ENCODE measurements around the gene ING5.

Gene ING5

DNA sequence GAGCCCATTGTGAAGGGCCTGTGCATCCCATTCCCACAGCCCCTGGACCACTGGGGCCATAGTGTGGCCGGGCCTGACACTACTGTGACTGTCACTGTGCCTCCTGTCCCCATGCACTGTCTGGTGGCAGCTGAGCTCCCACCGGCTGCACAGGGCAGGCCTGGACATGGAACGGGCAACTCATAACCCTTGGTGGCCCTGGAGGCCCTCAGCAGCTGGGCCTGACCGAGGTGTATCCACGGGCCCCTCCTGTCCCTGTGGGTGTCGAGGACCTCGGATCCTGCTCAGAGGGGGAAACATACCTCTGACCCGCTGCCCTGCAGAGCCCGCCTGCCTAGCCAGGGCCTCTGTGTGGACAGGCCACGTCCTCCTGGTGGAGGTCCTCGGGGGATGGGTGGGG lies 67.0 kb downstream of the ING5 start:
- TF ChIP-seq ZFP3 (CRISPR knock-in tag; IDR thresholded peaks at IDR 0.05), result no peak
- TF ChIP-seq SNAI2 (CRISPR knock-in tag; IDR thresholded peaks at IDR 0.05), result no peak
- no peak for TF ChIP-seq TCF4 (CRISPR knock-in tag; IDR thresholded peaks at IDR 0.05; ENCODE audit: borderline replicate concordance)
- no peak for TF ChIP-seq ZNF70 (CRISPR knock-in tag; IDR thresholded peaks at IDR 0.05)
- no peak for TF ChIP-seq ARNTL (CRISPR knock-in tag; IDR thresholded peaks at IDR 0.05; ENCODE audit: borderline replicate concordance, low read depth)
- no peak for TF ChIP-seq BACH2 (CRISPR knock-in tag; IDR thresholded peaks at IDR 0.05; ENCODE audit: borderline replicate concordance)
- TF ChIP-seq, protein P1, sequence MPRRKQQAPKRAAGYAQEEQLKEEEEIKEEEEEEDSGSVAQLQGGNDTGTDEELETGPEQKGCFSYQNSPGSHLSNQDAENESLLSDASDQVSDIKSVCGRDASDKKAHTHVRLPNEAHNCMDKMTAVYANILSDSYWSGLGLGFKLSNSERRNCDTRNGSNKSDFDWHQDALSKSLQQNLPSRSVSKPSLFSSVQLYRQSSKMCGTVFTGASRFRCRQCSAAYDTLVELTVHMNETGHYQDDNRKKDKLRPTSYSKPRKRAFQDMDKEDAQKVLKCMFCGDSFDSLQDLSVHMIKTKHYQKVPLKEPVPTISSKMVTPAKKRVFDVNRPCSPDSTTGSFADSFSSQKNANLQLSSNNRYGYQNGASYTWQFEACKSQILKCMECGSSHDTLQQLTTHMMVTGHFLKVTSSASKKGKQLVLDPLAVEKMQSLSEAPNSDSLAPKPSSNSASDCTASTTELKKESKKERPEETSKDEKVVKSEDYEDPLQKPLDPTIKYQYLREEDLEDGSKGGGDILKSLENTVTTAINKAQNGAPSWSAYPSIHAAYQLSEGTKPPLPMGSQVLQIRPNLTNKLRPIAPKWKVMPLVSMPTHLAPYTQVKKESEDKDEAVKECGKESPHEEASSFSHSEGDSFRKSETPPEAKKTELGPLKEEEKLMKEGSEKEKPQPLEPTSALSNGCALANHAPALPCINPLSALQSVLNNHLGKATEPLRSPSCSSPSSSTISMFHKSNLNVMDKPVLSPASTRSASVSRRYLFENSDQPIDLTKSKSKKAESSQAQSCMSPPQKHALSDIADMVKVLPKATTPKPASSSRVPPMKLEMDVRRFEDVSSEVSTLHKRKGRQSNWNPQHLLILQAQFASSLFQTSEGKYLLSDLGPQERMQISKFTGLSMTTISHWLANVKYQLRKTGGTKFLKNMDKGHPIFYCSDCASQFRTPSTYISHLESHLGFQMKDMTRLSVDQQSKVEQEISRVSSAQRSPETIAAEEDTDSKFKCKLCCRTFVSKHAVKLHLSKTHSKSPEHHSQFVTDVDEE (CRISPR knock-in tag; IDR thresholded peaks at IDR 0.05), result no peak
- TF ChIP-seq PPARA (CRISPR knock-in tag; IDR thresholded peaks at IDR 0.05; ENCODE audit: borderline replicate concordance), result no peak
- ATAC-seq, result no peak

DNA sequence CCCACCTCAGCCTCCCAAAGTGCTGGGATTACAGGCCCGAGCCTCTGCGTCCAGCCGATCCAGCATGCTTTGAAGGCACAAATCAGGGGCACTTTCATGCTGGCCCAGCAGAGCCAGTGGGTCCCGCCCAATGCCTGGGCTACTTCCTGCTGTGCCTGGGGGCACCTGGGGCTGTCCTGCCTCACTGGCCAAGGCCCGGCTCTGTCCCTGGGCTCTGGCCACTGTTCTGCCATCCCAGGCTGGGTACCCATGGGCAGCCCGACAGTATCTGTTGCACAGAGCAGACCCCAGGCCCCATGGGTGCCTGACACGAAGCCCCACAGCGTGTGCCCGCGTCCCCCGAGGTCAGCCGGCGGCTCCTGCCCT lies 68.0 kb downstream of the ING5 start:
- TF ChIP-seq, protein P2, sequence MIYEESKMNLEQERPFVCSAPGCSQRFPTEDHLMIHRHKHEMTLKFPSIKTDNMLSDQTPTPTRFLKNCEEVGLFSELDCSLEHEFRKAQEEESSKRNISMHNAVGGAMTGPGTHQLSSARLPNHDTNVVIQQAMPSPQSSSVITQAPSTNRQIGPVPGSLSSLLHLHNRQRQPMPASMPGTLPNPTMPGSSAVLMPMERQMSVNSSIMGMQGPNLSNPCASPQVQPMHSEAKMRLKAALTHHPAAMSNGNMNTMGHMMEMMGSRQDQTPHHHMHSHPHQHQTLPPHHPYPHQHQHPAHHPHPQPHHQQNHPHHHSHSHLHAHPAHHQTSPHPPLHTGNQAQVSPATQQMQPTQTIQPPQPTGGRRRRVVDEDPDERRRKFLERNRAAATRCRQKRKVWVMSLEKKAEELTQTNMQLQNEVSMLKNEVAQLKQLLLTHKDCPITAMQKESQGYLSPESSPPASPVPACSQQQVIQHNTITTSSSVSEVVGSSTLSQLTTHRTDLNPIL (CRISPR knock-in tag; IDR thresholded peaks at IDR 0.05; ENCODE audit: low read depth), result no peak
- TF ChIP-seq SNAI2 (CRISPR knock-in tag; IDR thresholded peaks at IDR 0.05) (no peak), ISL1 (CRISPR knock-in tag; IDR thresholded peaks at IDR 0.05) (no peak), ZFP30 (CRISPR knock-in tag; IDR thresholded peaks at IDR 0.05) (no peak), ZNF8 (CRISPR knock-in tag; IDR thresholded peaks at IDR 0.05) (no peak)
- TF ChIP-seq, protein P3, sequence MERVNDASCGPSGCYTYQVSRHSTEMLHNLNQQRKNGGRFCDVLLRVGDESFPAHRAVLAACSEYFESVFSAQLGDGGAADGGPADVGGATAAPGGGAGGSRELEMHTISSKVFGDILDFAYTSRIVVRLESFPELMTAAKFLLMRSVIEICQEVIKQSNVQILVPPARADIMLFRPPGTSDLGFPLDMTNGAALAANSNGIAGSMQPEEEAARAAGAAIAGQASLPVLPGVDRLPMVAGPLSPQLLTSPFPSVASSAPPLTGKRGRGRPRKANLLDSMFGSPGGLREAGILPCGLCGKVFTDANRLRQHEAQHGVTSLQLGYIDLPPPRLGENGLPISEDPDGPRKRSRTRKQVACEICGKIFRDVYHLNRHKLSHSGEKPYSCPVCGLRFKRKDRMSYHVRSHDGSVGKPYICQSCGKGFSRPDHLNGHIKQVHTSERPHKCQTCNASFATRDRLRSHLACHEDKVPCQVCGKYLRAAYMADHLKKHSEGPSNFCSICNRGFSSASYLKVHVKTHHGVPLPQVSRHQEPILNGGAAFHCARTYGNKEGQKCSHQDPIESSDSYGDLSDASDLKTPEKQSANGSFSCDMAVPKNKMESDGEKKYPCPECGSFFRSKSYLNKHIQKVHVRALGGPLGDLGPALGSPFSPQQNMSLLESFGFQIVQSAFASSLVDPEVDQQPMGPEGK (CRISPR knock-in tag; IDR thresholded peaks at IDR 0.05; ENCODE audit: borderline replicate concordance), result no peak
- TF ChIP-seq, protein P1 (CRISPR knock-in tag; IDR thresholded peaks at IDR 0.05), result no peak
- ATAC-seq, result no peak

DNA sequence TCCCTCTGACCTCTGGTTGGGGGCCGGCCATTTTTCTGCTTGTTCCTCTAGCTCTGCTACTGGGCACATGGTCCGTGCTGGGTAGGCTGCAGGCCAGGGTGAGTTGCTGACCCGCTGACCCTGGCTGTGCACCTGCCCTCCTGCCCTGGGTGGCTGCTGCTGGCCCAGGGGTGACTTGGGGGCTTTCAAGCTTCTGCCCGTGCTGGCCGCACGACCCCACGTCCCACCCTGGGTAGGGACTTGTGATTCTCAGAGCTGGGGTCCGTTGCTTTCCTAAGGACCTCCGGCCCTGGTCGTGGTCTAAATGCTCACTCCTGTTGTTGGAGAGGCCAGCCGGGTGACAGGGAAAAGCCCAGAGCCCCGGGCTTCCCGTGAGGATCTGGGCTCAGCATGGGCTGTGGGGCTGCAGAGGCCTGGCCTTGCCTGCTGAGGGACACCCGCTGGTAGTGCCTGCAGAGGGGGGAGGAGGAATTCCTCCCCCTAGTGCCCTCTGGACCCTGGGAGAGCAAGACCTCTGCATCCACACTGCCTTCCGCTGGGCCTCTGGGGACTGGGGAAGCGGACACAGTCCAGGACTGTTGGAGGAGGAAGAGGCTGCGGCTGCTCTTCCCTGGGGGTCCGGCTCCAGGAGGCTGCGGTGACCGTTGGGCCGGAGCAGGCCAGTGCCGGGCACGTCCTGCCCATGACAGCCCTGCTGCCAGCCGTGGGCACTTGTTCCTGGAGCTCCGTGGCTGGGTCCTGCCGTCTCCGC lies 68.5 kb downstream of the ING5 start:
- TF ChIP-seq TCF4 (CRISPR knock-in tag; IDR thresholded peaks at IDR 0.05; ENCODE audit: borderline replicate concordance) (no peak), ESRRG (CRISPR knock-in tag; IDR thresholded peaks at IDR 0.05) (no peak), ISL1 (CRISPR knock-in tag; IDR thresholded peaks at IDR 0.05) (no peak), TOX (CRISPR knock-in tag; IDR thresholded peaks at IDR 0.05; ENCODE audit: borderline replicate concordance) (no peak), SNAI2 (CRISPR knock-in tag; IDR thresholded peaks at IDR 0.05) (no peak), ZNF565 (CRISPR knock-in tag; conservative IDR thresholded peaks at IDR 0.05; ENCODE audit: low read depth) (no peak), OSR1 (CRISPR knock-in tag; IDR thresholded peaks at IDR 0.05) (no peak), RARB (CRISPR knock-in tag; IDR thresholded peaks at IDR 0.05) (no peak), ZFP30 (CRISPR knock-in tag; IDR thresholded peaks at IDR 0.05) (no peak), ZNF8 (CRISPR knock-in tag; IDR thresholded peaks at IDR 0.05) (no peak), ZC3H10 (CRISPR knock-in tag; IDR thresholded peaks at IDR 0.05) (no peak), ARNTL (CRISPR knock-in tag; IDR thresholded peaks at IDR 0.05; ENCODE audit: borderline replicate concordance, low read depth) (no peak), PPARA (CRISPR knock-in tag; IDR thresholded peaks at IDR 0.05; ENCODE audit: borderline replicate concordance) (no peak), ZNF70 (CRISPR knock-in tag; IDR thresholded peaks at IDR 0.05) (no peak), CSDC2 (CRISPR knock-in tag; IDR thresholded peaks at IDR 0.05) (no peak), GLIS3 (CRISPR knock-in tag; IDR thresholded peaks at IDR 0.05) (no peak), BACH2 (CRISPR knock-in tag; IDR thresholded peaks at IDR 0.05; ENCODE audit: borderline replicate concordance) (no peak)
- TF ChIP-seq, protein P4, sequence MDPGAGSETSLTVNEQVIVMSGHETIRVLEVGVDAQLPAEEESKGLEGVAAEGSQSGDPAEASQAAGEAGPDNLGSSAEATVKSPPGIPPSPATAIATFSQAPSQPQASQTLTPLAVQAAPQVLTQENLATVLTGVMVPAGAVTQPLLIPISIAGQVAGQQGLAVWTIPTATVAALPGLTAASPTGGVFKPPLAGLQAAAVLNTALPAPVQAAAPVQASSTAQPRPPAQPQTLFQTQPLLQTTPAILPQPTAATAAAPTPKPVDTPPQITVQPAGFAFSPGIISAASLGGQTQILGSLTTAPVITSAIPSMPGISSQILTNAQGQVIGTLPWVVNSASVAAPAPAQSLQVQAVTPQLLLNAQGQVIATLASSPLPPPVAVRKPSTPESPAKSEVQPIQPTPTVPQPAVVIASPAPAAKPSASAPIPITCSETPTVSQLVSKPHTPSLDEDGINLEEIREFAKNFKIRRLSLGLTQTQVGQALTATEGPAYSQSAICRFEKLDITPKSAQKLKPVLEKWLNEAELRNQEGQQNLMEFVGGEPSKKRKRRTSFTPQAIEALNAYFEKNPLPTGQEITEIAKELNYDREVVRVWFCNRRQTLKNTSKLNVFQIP (CRISPR knock-in tag; IDR thresholded peaks at IDR 0.05; ENCODE audit: borderline replicate concordance, low read depth), result no peak
- TF ChIP-seq, protein P2 (CRISPR knock-in tag; IDR thresholded peaks at IDR 0.05; ENCODE audit: low read depth), result no peak
- TF ChIP-seq, protein P5, sequence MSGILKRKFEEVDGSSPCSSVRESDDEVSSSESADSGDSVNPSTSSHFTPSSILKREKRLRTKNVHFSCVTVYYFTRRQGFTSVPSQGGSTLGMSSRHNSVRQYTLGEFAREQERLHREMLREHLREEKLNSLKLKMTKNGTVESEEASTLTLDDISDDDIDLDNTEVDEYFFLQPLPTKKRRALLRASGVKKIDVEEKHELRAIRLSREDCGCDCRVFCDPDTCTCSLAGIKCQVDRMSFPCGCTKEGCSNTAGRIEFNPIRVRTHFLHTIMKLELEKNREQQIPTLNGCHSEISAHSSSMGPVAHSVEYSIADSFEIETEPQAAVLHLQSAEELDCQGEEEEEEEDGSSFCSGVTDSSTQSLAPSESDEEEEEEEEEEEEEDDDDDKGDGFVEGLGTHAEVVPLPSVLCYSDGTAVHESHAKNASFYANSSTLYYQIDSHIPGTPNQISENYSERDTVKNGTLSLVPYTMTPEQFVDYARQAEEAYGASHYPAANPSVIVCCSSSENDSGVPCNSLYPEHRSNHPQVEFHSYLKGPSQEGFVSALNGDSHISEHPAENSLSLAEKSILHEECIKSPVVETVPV (CRISPR knock-in tag; IDR thresholded peaks at IDR 0.05), result no peak
- ATAC-seq, result no peak

All from SK-N-SH treated with all-trans-retinoic acid at 6 μM for 48 hours (cell line).